SU-DHL-6 (cell line): Measurements from ENCODE around the gene NKD1.

Experiments used
- H2AFZ ChIP-seq: fragments of 200-600 bp; sonication (generic); 2 replicates; pipeline ENCODE4 v1.6.1; 2014; ENCODE audit warnings: low read depth, mild to moderate bottlenecking, moderate library complexity, mixed read lengths, antibody characterized with exemption, low read length; ENCODE audit not compliant: severe bottlenecking
- H3F3A ChIP-seq: fragments of 200-600 bp; shearing (Covaris generic); 2 replicates; pipeline ENCODE4 v1.6.0; 2016; ENCODE audit warnings: antibody characterized with exemption, mild to moderate bottlenecking; ENCODE audit not compliant: insufficient read depth
- H3K27ac ChIP-seq: fragments of 200-600 bp; sonication (generic); 2 replicates; pipeline ENCODE4 v1.5.1; 2016; ENCODE audit warnings: low read depth, mild to moderate bottlenecking, low read length, moderate library complexity, mixed read lengths
- H3K27me3 ChIP-seq: fragments of 200-600 bp; sonication (generic), shearing (Covaris generic); 2 replicates; pipeline ENCODE4 v1.6.0; 2014; ENCODE audit warnings: mild to moderate bottlenecking, low read length
- H3K36me3 ChIP-seq: fragments of 200-600 bp; sonication (generic); 2 replicates; pipeline ENCODE4 v1.6.1; 2014; ENCODE audit warnings: mild to moderate bottlenecking, low read length, mixed read lengths
- H3K4me2 ChIP-seq: fragments of 300-600, 200-600 bp; shearing (Covaris generic), sonication (generic); 2 replicates; pipeline ENCODE4 v1.6.0; 2014; ENCODE audit warnings: low read length, low read depth, mild to moderate bottlenecking; ENCODE audit not compliant: poor library complexity, severe bottlenecking
- H3K4me3 ChIP-seq: fragments of 200-600 bp; sonication (generic); 2 replicates; pipeline ENCODE4 v1.5.1; 2014; ENCODE audit warnings: antibody characterized with exemption, low read length, mild to moderate bottlenecking, mixed read lengths; ENCODE audit not compliant: insufficient read depth, poor library complexity, severe bottlenecking
- H3K79me2 ChIP-seq: fragments of 200-600 bp; sonication (generic); 2 replicates; pipeline ENCODE4 v1.6.1; 2014; ENCODE audit warnings: mild to moderate bottlenecking, low read length, moderate library complexity; ENCODE audit not compliant: insufficient read depth
- H3K9ac ChIP-seq: fragments of 200-600 bp; sonication (generic); 2 replicates; pipeline ENCODE4 v1.7.0; 2014; ENCODE audit warnings: mild to moderate bottlenecking, low read length
- H3K9me2 ChIP-seq: fragments of 200-600 bp; sonication (generic); replicated peaks from 2 replicates; pipeline ENCODE4 v1.6.1; 2014; ENCODE audit warnings: low read length; ENCODE audit not compliant: insufficient read depth
- H3K9me3 ChIP-seq: fragments of 200-600 bp; sonication (generic); 2 replicates; pipeline ENCODE4 v1.6.1; 2014; ENCODE audit warnings: low read length, mixed read lengths; ENCODE audit not compliant: insufficient read depth
- H4K20me1 ChIP-seq: fragments of 200-600 bp; sonication (generic); 2 replicates; pipeline ENCODE4 v1.6.1; 2014; ENCODE audit warnings: low read depth, mild to moderate bottlenecking, antibody characterized with exemption, low read length, moderate library complexity, mixed read lengths
- EZH2phosphoT487 ChIP-seq: fragments of 200-600 bp; sonication (generic), shearing (Covaris generic); conservative IDR thresholded peaks from 2 replicates; pipeline ENCODE4 v1.6.1; 2018; ENCODE audit warnings: mild to moderate bottlenecking, antibody characterized with exemption, low read length, moderate library complexity, mixed read lengths
- TF ChIP-seq, protein P1 (sequence below): fragments of 200-600 bp; sonication (generic); IDR thresholded peaks from one replicate; pipeline ENCODE4 v1.5.1; 2017; ENCODE audit warnings: antibody characterized with exemption, mild to moderate bottlenecking, low read length, moderate library complexity; ENCODE audit not compliant: insufficient read depth, poor library complexity, severe bottlenecking

Gene NKD1

DNA sequence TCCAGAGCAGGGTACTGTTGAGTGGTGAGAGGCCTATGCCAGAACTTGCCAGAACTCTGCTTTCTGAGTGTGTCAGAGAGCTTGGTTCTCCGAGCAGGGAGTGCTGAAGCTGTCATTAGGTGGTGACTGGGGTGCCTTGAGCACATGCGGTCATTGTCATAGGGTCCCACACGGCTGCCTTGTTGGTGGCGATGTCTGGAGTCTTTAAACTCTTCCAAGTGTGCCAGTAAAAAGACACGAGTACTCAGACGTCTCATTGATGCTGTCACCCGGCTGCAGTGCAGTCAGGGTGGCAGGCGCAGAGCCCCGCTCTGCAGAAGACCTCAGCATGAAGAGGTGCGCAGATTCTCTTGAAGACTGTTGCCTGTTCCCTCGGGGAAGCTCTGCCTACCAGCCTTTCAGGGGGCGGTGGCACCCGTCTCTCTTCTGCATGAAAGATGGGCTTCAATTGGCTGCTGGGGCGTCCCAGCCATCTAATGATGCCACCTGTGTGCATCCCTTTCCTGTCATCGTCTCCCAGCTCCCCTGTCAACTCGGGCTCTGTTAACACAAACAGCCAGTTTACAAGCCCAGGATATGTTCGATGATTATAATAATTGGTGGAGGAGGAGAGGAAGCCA lies 58.3 kb downstream of the NKD1 start:
- no peaks in the 10 kb centered on the region for H3K27me3 ChIP-seq
- H3K9me3 ChIP-seq = no peaks in the 10 kb centered on the region
- no peaks in the 10 kb centered on the region for H4K20me1 ChIP-seq
- H3K4me2 ChIP-seq = no peak overlapping the region
- no peaks in the 10 kb centered on the region for H3F3A ChIP-seq
- H3K36me3 ChIP-seq = no peaks in the 10 kb centered on the region
- no peak overlapping the region for H2AFZ ChIP-seq
- no peak overlapping the region for H3K27ac ChIP-seq
- H3K9ac ChIP-seq = no peak overlapping the region
- TF ChIP-seq, protein P1, sequence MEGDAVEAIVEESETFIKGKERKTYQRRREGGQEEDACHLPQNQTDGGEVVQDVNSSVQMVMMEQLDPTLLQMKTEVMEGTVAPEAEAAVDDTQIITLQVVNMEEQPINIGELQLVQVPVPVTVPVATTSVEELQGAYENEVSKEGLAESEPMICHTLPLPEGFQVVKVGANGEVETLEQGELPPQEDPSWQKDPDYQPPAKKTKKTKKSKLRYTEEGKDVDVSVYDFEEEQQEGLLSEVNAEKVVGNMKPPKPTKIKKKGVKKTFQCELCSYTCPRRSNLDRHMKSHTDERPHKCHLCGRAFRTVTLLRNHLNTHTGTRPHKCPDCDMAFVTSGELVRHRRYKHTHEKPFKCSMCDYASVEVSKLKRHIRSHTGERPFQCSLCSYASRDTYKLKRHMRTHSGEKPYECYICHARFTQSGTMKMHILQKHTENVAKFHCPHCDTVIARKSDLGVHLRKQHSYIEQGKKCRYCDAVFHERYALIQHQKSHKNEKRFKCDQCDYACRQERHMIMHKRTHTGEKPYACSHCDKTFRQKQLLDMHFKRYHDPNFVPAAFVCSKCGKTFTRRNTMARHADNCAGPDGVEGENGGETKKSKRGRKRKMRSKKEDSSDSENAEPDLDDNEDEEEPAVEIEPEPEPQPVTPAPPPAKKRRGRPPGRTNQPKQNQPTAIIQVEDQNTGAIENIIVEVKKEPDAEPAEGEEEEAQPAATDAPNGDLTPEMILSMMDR = no peak
- TF ChIP-seq EZH2phosphoT487 = no peak
- H3K4me3 ChIP-seq = no peak overlapping the region
- H3K9me2 ChIP-seq = no peaks in the 10 kb centered on the region
- no peaks in the 10 kb centered on the region for H3K79me2 ChIP-seq

DNA sequence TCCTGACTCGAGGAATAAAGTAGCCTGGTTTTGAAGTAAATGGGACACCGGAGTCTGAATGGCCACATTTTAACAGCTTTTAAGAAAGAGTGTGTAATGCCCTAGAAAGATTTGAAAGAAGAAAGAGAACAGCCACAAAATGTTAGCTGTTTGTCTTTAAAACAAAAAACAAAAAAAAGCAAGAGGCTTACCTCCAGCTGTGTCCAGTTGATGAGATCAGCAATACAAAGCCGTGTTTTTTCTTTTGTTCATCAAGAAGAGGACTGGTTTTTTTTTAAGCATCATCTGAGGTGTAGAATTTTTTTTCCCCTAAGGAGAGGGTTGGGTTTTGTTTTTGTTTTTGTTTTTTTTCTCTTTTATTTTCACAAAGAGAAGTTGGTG lies 58.8 kb downstream of the NKD1 start:
- no peak overlapping the region for H3K9ac ChIP-seq
- H3K9me2 ChIP-seq = no peaks in the 10 kb centered on the region
- H3K27ac ChIP-seq = no peak overlapping the region
- no peaks in the 10 kb centered on the region for H4K20me1 ChIP-seq
- H3K4me3 ChIP-seq = no peak overlapping the region
- H2AFZ ChIP-seq = no peak overlapping the region
- no peaks in the 10 kb centered on the region for H3K9me3 ChIP-seq
- H3K27me3 ChIP-seq = no peaks in the 10 kb centered on the region
- H3K36me3 ChIP-seq = no peaks in the 10 kb centered on the region
- H3K79me2 ChIP-seq = no peaks in the 10 kb centered on the region
- no peaks in the 10 kb centered on the region for H3F3A ChIP-seq
- no peak overlapping the region for H3K4me2 ChIP-seq
- no peak for TF ChIP-seq EZH2phosphoT487
- TF ChIP-seq, protein P1 = no peak

DNA sequence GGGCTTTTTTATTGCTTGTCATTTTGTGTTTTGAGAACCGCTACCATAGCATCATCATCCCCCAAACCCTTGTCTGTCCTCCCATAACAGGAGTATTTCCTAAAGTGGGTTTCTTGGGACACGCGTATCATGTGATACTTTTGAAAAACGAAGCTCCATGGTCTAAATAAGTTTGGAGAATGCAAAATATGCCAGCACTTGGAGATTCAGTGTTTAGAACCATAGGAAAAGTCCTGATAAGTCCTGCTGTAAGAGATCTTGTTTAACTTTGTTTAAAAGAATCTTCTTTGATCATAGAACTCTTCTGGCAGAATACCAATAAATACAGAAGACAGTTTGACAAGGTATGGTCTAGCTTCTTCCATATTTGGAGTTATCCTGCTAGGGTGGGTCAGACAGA lies 59.3 kb downstream of the NKD1 start:
- H3K9me3 ChIP-seq = no peaks in the 10 kb centered on the region
- no peaks in the 10 kb centered on the region for H3K36me3 ChIP-seq
- H3K4me2 ChIP-seq = no peak overlapping the region
- H3K79me2 ChIP-seq = no peaks in the 10 kb centered on the region
- H3K27me3 ChIP-seq = no peaks in the 10 kb centered on the region
- H3K9ac ChIP-seq = no peak overlapping the region
- no peaks in the 10 kb centered on the region for H3K9me2 ChIP-seq
- no peaks in the 10 kb centered on the region for H4K20me1 ChIP-seq
- no peak overlapping the region for H3K4me3 ChIP-seq
- no peak overlapping the region for H3K27ac ChIP-seq
- H2AFZ ChIP-seq = no peak overlapping the region
- no peaks in the 10 kb centered on the region for H3F3A ChIP-seq
- TF ChIP-seq, protein P1 = no peak
- no peak for TF ChIP-seq EZH2phosphoT487
